Choroid plexus epithelial cell (primary cell): ENCODE data around the gene CNPPD1.
A peak's percentile ranks its signal among the peaks of the same experiment; 100 is the strongest.
"Not testable (repeated sequence)": the region's sequence is repeated elsewhere in the genome, so short reads cannot be mapped to it uniquely, and the experiment has no call there.

Experiments used
- DNase-seq: peaks from one replicate; pipeline ENCODE4 v3.0.0-alpha.2; 2010; ENCODE audit warnings: low read depth
- H3K4me3 ChIP-seq: 2 replicates; pipeline ENCODE4 v1.5.1; 2011; ENCODE audit warnings: low read depth, mild to moderate bottlenecking, control low read depth, low read length, moderate library complexity
- CTCF ChIP-seq: conservative IDR thresholded peaks from 2 replicates; pipeline ENCODE4 v1.5.1; 2011; ENCODE audit warnings: low read depth, mild to moderate bottlenecking, control low read depth, inconsistent platforms, low read length, moderate library complexity

CNPPD1 gene

DNA sequence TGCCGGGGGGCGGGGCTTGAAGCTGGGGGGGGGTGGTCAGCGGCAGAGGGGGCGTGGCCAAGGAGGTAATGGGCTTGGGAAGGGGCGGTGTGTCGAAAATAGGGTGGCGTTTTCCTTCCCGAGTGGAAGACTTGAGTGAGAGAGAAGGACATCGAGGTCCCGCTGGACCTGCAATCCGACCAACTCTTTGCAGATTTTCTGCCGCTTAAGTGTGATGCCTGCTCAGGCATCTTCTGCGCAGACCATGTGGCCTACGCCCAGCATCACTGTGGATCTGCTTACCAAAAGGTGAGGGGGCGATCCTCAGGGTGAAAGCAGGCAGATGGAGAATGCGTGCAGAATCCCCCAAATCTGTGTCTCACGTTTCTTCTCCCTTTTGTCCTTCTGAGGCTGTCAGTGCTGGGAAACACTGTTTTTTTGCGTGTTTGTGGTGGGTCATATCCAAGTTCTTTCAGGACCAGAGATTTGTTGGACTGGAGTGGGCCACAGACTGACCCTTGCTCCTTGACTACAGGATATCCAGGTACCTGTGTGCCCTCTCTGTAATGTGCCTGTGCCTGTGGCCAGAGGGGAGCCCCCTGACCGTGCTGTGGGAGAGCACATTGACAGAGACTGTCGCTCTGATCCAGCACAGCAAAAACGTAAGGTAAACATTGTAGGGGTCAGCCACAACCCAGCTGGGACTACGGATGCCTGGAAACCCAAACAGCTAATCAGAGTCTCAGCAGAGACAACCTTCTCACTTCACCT, 30.6 kb upstream of the CNPPD1 start:
- TF ChIP-seq CTCF, result no peak

GRCh38 chr2:219206328-219207133, 29.8 kb upstream of the CNPPD1 start, which contains the start of gene ZFAND2B:
ZFAND2B (plus strand) TSS chr2:219206782; CDS start chr2:219206988, 206 bp downstream.
- DNase-seq, result peak; percentile 93
- peak within 1 kb of the TSS; percentile 86 for H3K4me3 ChIP-seq
- no peak for TF ChIP-seq CTCF

More for the DNA sequence above, 30.6 kb upstream of the CNPPD1 start:
- DNase-seq, result no peak
- peak overlapping the region; percentile 86 for H3K4me3 ChIP-seq

- H3K4me3 ChIP-seq, result peak overlapping the region; percentile 65
- no peak for DNase-seq
- TF ChIP-seq CTCF, result no peak
These were observed 29.2 kb upstream of the CNPPD1 start for GRCh38 chr2:219205981-219206327.

GRCh38 chr2:219205165-219205538, 28.4 kb upstream of the CNPPD1 start:
- H3K4me3 ChIP-seq, result no peak overlapping the region
- DNase-seq, result no peak
- TF ChIP-seq CTCF, result no peak

DNA sequence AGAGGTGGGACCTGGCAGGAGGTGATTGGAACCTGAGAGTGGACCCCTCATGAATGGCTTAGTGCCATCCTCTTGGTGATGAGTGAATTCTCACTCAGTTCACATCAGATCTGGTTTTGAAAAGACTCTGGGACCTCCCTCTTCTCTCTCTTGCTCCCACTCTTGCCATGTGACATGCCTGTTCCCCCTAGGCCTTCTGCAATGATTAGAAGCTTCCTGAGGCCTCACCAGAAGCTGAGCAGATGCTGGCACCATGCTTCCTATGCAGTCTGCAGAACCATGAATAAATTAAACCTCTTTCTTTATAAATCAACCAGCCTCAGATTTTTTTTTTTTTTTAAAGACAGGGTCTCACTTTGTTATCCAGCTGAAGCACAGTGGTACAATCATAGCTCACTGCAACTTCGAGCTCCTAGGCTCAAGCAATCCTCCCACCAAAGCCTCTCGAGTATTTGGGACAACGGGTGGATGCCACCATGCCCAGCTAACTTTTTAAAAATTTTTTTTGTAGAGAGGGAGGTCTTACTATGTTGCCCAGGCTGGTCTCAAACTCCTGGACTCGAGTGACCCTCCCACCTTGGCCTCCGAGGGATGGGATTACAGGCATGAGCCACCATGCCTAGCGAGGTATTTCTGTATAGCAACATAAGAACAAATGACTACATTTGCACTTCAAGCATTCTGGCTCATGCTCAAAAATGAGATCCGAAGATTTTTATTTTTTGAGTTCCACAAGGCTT, 27.9 kb upstream of the CNPPD1 start:
- H3K4me3 ChIP-seq, result no peak overlapping the region
- TF ChIP-seq CTCF, result no peak
- no peak for DNase-seq

DNA sequence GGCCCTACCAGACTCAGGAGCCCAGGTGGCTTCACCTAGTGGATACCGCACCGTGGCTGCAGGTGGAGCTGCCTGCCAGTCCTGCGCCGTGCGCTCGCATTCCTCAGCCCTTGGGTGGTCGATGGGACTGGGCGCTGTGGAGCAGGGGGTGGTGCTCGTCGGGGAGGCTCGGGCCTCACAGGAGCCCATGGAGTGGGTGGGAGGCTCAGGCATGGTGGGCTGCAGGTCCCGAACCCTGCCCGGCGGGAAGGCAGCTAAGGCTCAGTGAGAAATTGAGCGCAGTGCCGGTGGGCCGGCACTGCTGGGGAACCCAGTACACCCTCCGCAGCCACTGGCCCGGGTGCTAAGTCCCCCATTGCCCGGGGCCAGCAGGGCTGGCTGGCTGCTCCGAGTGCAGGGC, 24.6 kb upstream of the CNPPD1 start:
- H3K4me3 ChIP-seq, DNase-seq: not testable (repeated sequence)

DNA sequence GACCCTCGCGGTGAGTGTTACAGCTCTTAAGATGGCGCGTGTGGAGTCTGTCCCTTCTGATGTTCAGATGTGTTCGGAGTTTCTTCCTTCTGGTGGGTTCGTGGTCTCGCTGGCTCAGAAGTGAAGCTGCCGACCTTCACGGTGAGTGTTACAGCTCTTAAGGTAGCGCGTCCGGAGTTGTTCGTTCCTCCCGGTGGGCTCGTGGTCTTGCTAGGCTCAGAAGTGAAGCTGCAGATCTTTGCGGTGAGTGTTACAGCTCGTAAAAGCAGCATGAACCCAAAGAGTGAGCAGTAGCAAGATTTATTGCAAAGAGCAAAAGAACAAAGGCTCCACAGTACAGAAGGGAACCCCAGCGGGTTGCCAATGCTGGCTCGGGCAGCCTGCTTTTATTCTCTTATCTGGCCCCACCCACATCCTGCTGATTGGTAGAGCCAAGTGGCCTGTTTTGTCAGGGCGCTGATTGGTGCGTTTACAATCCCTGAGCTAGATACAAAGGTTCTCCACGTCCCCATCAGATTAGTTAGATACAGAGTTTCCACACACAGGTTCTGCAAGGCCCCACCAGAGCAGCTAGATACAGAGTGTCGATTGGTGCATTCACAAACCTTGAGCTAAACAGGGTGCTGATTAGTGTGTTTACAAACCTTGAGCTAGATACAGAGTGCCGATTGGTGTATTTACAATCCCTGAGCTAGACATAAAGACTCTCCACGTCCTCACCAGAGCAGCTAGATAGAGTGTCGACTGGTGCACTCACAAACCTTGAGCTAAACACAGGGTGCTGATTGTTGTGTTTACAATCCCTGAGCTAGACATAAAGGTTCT, 24.0 kb upstream of the CNPPD1 start:
- not testable (repeated sequence) for DNase-seq

More for the DNA sequence above, 24.0 kb upstream of the CNPPD1 start:
- not testable (repeated sequence) for H3K4me3 ChIP-seq
